GM10248 (cell line): ENCODE data around the gene ZNF492.
"Not testable (repeated sequence)": the region's sequence is repeated elsewhere in the genome, so short reads cannot be mapped to it uniquely, and the experiment has no call there.

Experiments
- CTCF ChIA-PET: fragments of 300-600 bp; sonication (Branson Sonifier 250); formaldehyde crosslinking; extraction: SDS; loops from one replicate; lab custom pipeline; 2021; ENCODE audit warnings: antibody characterized with exemption; lab: Yijun Ruan, JAX
- POLR2A ChIA-PET: fragments of 350-650 bp; sonication (Branson Sonifier 250); formaldehyde crosslinking; extraction: SDS; loops from one replicate; lab custom pipeline; 2020; ENCODE audit warnings: antibody characterized with exemption; lab: Yijun Ruan, JAX
- DNase-seq: peaks from one replicate; pipeline ENCODE4 v3.0.0; 2012; ENCODE audit errors: extremely low spot score
- TF ChIP-seq, protein P1 (sequence below): IDR thresholded peaks from 2 replicates; pipeline ENCODE4 v1.5.1; 2012; ENCODE audit warnings: mild to moderate bottlenecking, low read depth; ENCODE audit errors: extremely low read depth, missing control alignments, control extremely low read depth

ZNF492 gene

DNA sequence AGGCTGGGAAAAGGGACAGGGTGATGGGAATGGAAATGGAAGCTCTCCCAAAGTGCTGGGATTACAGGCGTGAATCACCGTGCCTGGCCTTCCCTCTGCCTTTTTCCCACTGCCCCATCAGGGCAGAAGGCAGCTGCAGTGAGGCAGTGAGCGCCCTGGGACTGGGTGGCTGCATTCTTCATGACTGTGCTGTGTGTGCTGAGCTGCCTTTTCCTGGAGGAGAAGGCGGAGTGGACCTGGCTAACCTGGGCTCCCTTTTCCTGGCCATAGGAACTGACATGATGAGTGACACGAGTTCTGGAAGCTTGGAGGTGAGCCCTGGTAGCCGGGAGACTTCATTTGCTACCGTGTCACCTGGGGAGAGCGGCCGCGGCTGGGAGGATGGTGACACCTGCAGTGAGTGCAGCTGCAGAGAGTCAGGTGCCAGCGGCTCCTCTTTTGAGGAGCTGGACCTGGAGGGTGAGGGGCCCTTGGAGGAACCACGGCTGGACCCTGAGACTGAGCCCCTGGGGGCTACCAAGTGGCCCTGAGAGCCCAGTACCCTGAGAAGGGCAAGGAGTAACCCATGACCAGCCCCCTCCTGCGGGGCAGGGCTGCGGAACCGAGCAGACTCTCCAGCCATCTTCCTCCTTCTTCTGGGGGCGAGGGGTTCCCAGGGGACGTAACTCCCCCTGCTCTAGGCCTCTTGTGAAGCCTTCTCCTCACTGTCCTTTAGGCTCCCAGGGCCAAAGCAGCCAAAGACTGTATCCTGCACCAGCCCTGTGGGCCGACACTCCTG lies 26.3 kb upstream of the ZNF492 start:
- CTCF ChIA-PET, result no interaction called here
- POLR2A ChIA-PET, result no interaction called here
- TF ChIP-seq, protein P1, sequence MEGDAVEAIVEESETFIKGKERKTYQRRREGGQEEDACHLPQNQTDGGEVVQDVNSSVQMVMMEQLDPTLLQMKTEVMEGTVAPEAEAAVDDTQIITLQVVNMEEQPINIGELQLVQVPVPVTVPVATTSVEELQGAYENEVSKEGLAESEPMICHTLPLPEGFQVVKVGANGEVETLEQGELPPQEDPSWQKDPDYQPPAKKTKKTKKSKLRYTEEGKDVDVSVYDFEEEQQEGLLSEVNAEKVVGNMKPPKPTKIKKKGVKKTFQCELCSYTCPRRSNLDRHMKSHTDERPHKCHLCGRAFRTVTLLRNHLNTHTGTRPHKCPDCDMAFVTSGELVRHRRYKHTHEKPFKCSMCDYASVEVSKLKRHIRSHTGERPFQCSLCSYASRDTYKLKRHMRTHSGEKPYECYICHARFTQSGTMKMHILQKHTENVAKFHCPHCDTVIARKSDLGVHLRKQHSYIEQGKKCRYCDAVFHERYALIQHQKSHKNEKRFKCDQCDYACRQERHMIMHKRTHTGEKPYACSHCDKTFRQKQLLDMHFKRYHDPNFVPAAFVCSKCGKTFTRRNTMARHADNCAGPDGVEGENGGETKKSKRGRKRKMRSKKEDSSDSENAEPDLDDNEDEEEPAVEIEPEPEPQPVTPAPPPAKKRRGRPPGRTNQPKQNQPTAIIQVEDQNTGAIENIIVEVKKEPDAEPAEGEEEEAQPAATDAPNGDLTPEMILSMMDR, result no peak
- DNase-seq, result no peak

DNA sequence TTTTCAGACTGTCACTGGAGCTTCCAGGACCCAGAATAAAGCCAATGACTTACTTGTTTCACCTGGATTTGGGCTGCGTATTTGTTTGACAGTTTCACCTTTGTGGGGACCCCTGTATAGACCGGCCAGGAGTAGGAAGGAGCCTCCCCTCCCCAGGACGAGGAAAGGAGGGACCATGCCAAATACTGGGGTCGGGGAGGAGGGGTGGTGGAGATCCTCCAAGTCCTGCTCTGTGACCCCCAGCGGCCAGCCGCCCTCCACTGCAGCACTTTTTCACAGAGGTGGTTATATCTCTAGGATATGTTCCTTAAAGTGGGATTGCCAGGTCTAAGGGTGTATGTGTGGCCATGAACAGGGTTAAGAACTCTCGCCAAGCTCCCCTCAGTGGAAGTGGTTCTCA lies 25.7 kb upstream of the ZNF492 start:
- CTCF ChIA-PET, result no interaction called here
- TF ChIP-seq, protein P1, result no peak
- no peak for DNase-seq
- POLR2A ChIA-PET, result no interaction called here

DNA sequence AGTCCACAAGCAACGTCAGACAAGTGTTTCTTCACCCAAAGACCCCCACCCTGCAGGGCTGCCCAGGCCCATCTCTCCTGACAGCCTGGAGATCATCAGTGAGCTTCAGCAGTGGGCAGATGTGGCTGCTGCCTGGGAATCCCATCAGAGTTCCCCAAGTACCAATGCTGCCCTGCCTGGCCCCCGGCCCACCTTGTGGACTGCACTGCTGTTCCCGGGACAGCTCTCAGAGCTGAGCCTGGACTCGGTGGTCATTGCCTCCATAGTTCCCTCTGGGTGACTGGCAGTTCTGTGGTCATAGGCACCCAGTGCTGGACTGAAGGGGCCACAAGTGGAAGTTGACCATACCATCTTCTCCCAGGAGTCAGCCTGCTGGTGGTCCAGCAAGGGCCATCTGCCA lies 24.5 kb upstream of the ZNF492 start:
- ChIA-PET POLR2A (no interaction called here), CTCF (interaction anchor here (1.2 kb wide), 1 partner anchor 10 kb away, joined by 3 read pairs; no protein-coding TSS in a partner anchor)
- no peak for DNase-seq
- TF ChIP-seq, protein P1, result no peak

DNA sequence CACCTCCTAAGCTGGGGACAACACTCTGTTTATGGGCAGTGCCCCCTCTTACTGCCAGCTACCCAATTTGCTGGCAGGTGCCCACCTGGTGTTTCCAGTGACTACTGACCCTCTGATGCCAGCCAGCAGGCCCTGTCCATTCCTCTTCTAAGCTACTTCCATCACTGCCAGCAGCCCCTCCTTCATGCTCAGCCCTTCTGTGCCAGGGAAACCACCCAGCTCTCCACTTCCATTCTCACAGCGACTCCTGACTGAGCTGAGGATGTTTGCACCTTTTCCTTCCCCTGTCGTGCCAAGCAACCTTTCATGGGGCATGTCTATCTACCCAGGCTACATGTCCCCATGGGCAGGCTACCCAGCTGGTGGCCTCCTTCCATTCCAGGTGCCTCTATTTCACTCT lies 24.0 kb upstream of the ZNF492 start:
- TF ChIP-seq, protein P1, result no peak
- ChIA-PET CTCF (interaction anchor here (1.2 kb wide), 1 partner anchor 10 kb away, joined by 3 read pairs; no protein-coding TSS in a partner anchor), POLR2A (no interaction called here)
- no peak for DNase-seq

DNA sequence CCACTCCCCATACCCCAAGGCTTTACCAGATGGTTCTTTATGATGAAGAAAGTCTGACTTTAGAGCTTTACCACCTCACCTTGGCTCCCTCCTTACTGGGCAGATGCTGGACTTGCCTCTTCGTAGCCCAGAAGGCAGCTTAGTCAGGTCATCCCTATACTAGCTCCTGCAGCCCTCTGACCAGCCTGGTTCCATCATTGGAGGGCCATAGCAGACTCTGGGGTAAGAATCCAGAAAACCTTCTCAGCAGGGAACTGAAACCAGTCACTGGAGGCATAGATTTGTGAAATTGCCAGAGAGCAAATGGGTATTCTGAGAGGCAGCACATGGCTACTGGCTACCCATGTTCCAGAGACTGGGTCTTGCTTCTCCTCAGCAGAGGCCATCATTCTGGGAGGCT lies 21.8 kb upstream of the ZNF492 start:
- CTCF ChIA-PET, result no interaction called here
- TF ChIP-seq, protein P1, result no peak
- POLR2A ChIA-PET, result no interaction called here
- no peak for DNase-seq

DNA sequence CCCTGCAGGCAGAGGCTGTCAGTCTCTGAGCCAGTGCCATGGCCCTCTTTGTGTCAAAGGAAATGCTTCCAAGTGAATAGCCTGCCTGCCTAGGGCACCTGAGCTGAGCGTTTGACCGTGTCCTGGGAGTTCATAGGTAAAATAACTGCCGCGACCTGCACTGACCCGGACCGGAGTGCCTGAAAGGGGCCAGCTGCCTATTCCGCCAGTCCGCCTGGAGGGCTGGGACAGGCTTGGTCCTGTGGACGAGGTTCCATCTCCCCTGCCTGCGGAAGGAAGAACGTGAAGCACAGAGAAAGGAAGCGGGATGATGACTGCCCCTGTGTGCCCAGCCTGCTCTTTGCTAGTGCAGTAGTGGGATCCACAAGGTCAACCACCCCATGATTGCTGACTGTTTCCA lies 17.5 kb upstream of the ZNF492 start:
- POLR2A ChIA-PET, result no interaction called here
- CTCF ChIA-PET, result no interaction called here
- no peak for DNase-seq
- TF ChIP-seq, protein P1, result no peak

DNA sequence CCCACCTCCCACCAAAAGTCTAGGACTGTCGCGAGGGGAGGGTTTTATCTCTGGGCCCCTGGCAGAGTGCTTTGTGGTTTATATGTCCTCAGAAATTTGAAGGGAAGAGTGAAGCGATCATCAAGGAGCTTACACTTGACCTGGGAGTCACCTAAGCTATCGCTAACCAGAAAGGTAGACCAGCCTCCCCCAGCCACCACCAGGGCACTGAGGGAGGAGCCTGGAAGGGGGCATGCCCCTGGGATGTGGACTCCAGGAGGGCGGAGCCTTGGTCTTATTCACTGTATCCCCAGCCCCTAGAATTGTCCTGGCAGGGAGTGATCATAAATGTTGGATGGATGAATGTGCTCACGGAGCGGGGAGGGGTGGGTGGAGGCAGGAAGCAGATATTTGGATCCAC lies 16.9 kb upstream of the ZNF492 start:
- DNase-seq, POLR2A ChIA-PET, CTCF ChIA-PET: not testable (repeated sequence)
